Stomach (tissue), 9 donors: Measurements from ENCODE around the gene FGFRL1. TPM values are rescaled to one million over a fixed set of nuclear protein-coding genes. Genes with fewer than 3 reads are reported as not detected.

Source experiments
- DNase-seq, 2 donors: peaks; one replicate each; pipeline versions ENCODE4 v3.0.0 to v3.0.0-alpha.2; 2013 to 2019
- H3K27ac ChIP-seq, 5 donors: fragments of 200-600 bp in 4 of 5; sonication (generic) in 4 of 5; one replicate each; pipeline ENCODE4 v1.5.1; 2013 to 2019; ENCODE audit warnings: mild to moderate bottlenecking in 1 of 5, moderate library complexity in 1 of 5
- H3K27me3 ChIP-seq, 3 donors: fragments of 200-600 bp; sonication (generic); one replicate each; pipeline ENCODE4 v1.5.1; 2017 to 2019; ENCODE audit warnings: mixed run types in 1 of 3
- H3K36me3 ChIP-seq, 4 donors: fragments of 200-600 bp; sonication (generic); 1 replicate in 3 of 4; 2 replicates in 1 of 4; pipeline ENCODE4 v1.5.1; 2016 to 2019
- H3K4me1 ChIP-seq, 4 donors: fragments of 200-600 bp; sonication (generic); one replicate each; pipeline ENCODE4 v1.5.1; 2016 to 2019
- H3K4me3 ChIP-seq, 4 donors: fragments of 200-600 bp; sonication (generic) in 3 of 4; one replicate each; pipeline ENCODE4 v1.5.1; 2016 to 2019; ENCODE audit warnings: mild to moderate bottlenecking in 1 of 4
- H3K9me3 ChIP-seq, 4 donors: fragments of 200-600 bp; sonication (generic); one replicate each; pipeline ENCODE4 v1.5.1; 2016 to 2019
- CTCF ChIP-seq, 7 experiments: fragments of 450-650 bp in 4 of 7; fragments of 200-600 bp in 3 of 7; sonication (generic) in 3 of 7; IDR thresholded peaks; one replicate each; pipeline ENCODE4 v1.5.1; 2016 to 2019; ENCODE audit warnings: antibody characterized with exemption in 7 of 7, control low read depth in 2 of 7, mild to moderate bottlenecking in 1 of 7
- EP300 ChIP-seq: sonication (generic); formaldehyde crosslinking; IDR thresholded peaks from one replicate; pipeline ENCODE4 v1.6.1; 2017; ENCODE audit warnings: antibody characterized with exemption
- POLR2A ChIP-seq, 4 donors: fragments of 450-650 bp; IDR thresholded peaks; one replicate each; pipeline ENCODE4 v1.6.1; 2016; ENCODE audit warnings: antibody characterized with exemption in 4 of 4, control low read depth in 2 of 4, mild to moderate bottlenecking in 1 of 4, moderate library complexity in 1 of 4
- POLR2AphosphoS5 ChIP-seq, 3 donors: sonication (generic); formaldehyde crosslinking; IDR thresholded peaks; one replicate each; pipeline ENCODE4 v1.6.1; 2016; ENCODE audit warnings: antibody characterized with exemption in 3 of 3
- WGBS, 5 donors: extraction: QIAGEN DNeasy Blood & Tissue Kit in 3 of 5; methylation state at CpG; one replicate each; pipeline versions ENCODE4 v1.1.5 to v1.1.7; 2013 to 2018; 5-methylcytosine and 5-hydroxymethylcytosine counted together
- intact Hi-C: fragments of 100-400 bp; cut with DNase I; formaldehyde crosslinking; loops from one replicate; pipeline ENCODE4 v1.15.1; 2023; ENCODE audit warnings: low total_unique reads
- polyA plus RNA-seq, 3 donors: library from polyadenylated mRNA; stranded (reverse); fragments of 200-250 nt; gene quantifications; one replicate each; pipeline ENCODE4 v1.2.3, GENCODE V29; 2013
- total RNA-seq, 5 donors: library from RNA; depleted of rRNA; stranded (reverse); fragments of >200 nt; gene quantifications; one replicate each; pipeline versions ENCODE4 v1.1.0 to v1.2.3, GENCODE V29; 2014 to 2016
- donor health status: healthy with polysubstance abuse.
- donor health status: Bipolar disorder and iron deficiency.
- donor health status: healthy.

The FGFRL1 gene
- total and polyA plus RNA-seq, 8 donors: 3.5 to 42.7 (median 9.8) TPM

GRCh38 chr4:964346-965025, 46.9 kb upstream of the FGFRL1 start:
- Histone ChIP-seq H3K9me3 (no peaks in the 10 kb centered on the region), H3K27ac (no peak overlapping the region), H3K36me3 (peaks cover 25 to 75% (median 69%) of the 10 kb centered on the region in 4 donors), H3K4me1 (peaks cover 17 to 21% (median 18%) of the 10 kb centered on the region in 4 donors), H3K27me3 (peaks cover 0 to 16% (median 0%) of the 10 kb centered on the region in 3 donors), H3K4me3 (no peak overlapping the region)
- 91 to 95% (median 91%) methylated on average over 8 to 23 of the region's 23 CpGs for WGBS, 5 donors
- intact Hi-C loops: no loop called here
- DNase-seq: no peak
- TF ChIP-seq EP300 (no peak), POLR2AphosphoS5 (IDR thresholded peaks at IDR 0.05) (no peak), POLR2A (IDR thresholded peaks at IDR 0.05) (no peak), CTCF (IDR thresholded peaks at IDR 0.05) (no peak)

GRCh38 chr4:965048-965765, 46.2 kb upstream of the FGFRL1 start:
- 85 to 93% (median 90%) methylated on average over 12 to 26 of the region's 26 CpGs for WGBS, 5 donors
- Histone ChIP-seq H3K27me3 (peaks cover 0 to 16% (median 0%) of the 10 kb centered on the region in 3 donors), H3K4me1 (peaks cover 17 to 24% (median 21%) of the 10 kb centered on the region in 4 donors), H3K36me3 (peaks cover 25 to 68% (median 61%) of the 10 kb centered on the region in 4 donors), H3K27ac (no peak overlapping the region), H3K9me3 (no peaks in the 10 kb centered on the region), H3K4me3 (no peak overlapping the region)
- intact Hi-C loops: no loop called here
- no peak for DNase-seq
- no peak for TF ChIP-seq CTCF (IDR thresholded peaks at IDR 0.05)
- TF ChIP-seq EP300: no peak
- no peak for TF ChIP-seq POLR2A (IDR thresholded peaks at IDR 0.05)
- no peak for TF ChIP-seq POLR2AphosphoS5 (IDR thresholded peaks at IDR 0.05)

DNA sequence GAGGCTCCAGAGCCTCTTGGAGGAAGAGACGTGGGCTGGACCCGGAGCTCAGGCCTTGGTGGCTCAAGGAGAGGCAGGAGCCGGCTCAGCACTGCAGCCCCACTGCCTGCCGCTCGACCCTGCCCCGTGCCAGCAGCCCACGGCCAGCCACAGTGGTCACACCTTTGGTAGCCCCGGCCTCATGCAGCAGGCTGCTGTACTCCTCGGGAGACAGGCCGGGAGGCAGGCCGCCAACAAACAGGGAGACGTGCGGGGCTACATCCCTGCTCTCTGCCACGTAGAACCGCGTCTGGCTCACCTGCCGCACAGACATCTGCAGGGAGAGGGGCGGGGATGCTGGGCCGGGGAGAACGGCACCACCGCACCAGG, 45.7 kb upstream of the FGFRL1 start:
- DNase-seq: no peak
- Histone ChIP-seq H3K27ac (no peak overlapping the region), H3K27me3 (peaks cover 0 to 16% (median 0%) of the 10 kb centered on the region in 3 donors), H3K9me3 (no peaks in the 10 kb centered on the region), H3K4me3 (no peak overlapping the region), H3K4me1 (peaks cover 17 to 29% (median 23%) of the 10 kb centered on the region in 4 donors), H3K36me3 (peaks cover 25 to 62% (median 56%) of the 10 kb centered on the region in 4 donors)
- WGBS, 5 donors: 84 to 96% (median 92%) methylated on average over 10 to 21 of the region's 21 CpGs
- TF ChIP-seq POLR2AphosphoS5 (IDR thresholded peaks at IDR 0.05): no peak
- TF ChIP-seq EP300: no peak
- no peak for TF ChIP-seq CTCF (IDR thresholded peaks at IDR 0.05)
- TF ChIP-seq POLR2A (IDR thresholded peaks at IDR 0.05): no peak
- intact Hi-C loops: no loop called here

GRCh38 chr4:966266-967112, 44.9 kb upstream of the FGFRL1 start:
- no peak for DNase-seq
- no peak overlapping the region for H3K27ac ChIP-seq
- peaks cover 0 to 16% (median 0%) of the 10 kb centered on the region in 3 donors for H3K27me3 ChIP-seq
- no peaks in the 10 kb centered on the region for H3K9me3 ChIP-seq
- H3K4me1 ChIP-seq: peaks cover 22 to 37% (median 30%) of the 10 kb centered on the region in 4 donors
- no peak overlapping the region for H3K4me3 ChIP-seq
- TF ChIP-seq POLR2A (IDR thresholded peaks at IDR 0.05): no peak
- no peak for TF ChIP-seq CTCF (IDR thresholded peaks at IDR 0.05)
- no peak for TF ChIP-seq EP300
- TF ChIP-seq POLR2AphosphoS5 (IDR thresholded peaks at IDR 0.05): no peak
- 83 to 92% (median 91%) methylated on average over 23 to 48 of the region's 48 CpGs for WGBS, 5 donors
- intact Hi-C loops: no loop called here
- H3K36me3 ChIP-seq: peaks cover 25 to 55% (median 49%) of the 10 kb centered on the region in 4 donors
